GM18520 (cell line): Measurements from ENCODE around the gene ASXL3.

Experiments
- ATAC-seq: cut with Tn5 transposase; IDR thresholded peaks from one replicate; pipeline ENCODE4 v1.9.1; 2021; ENCODE audit not compliant: unreplicated experiment

ASXL3 gene

GRCh38 chr18:33656889-33657448 lies 79.0 kb downstream of the ASXL3 start:
- ATAC-seq = no peak

- ATAC-seq = no peak
Measured at GRCh38 chr18:33660696-33661310, 82.8 kb downstream of the ASXL3 start.

- no peak for ATAC-seq
Measured at GRCh38 chr18:33664241-33664874, 86.3 kb downstream of the ASXL3 start.

- ATAC-seq = no peak
Measured at GRCh38 chr18:33665187-33665586, 87.2 kb downstream of the ASXL3 start.

- ATAC-seq = no peak
Measured at GRCh38 chr18:33665641-33666040, 87.6 kb downstream of the ASXL3 start.

- ATAC-seq = no peak
Measured at GRCh38 chr18:33666915-33667314, 88.9 kb downstream of the ASXL3 start.

- ATAC-seq = no peak
Measured at GRCh38 chr18:33669589-33669988, 91.6 kb downstream of the ASXL3 start.

GRCh38 chr18:33670029-33670428 lies 92.0 kb downstream of the ASXL3 start:
- no peak for ATAC-seq

- no peak for ATAC-seq
Measured at GRCh38 chr18:33673689-33674088, 95.7 kb downstream of the ASXL3 start.

- ATAC-seq = no peak
Measured at GRCh38 chr18:33676593-33676992, 98.6 kb downstream of the ASXL3 start.

GRCh38 chr18:33677891-33678290 lies 99.9 kb downstream of the ASXL3 start:
- ATAC-seq = no peak

- ATAC-seq = no peak
Measured at GRCh38 chr18:33682436-33682835, 104.4 kb downstream of the ASXL3 start.

- no peak for ATAC-seq
Measured at GRCh38 chr18:33694593-33694992, 116.6 kb downstream of the ASXL3 start.

GRCh38 chr18:33696332-33697162 lies 118.5 kb downstream of the ASXL3 start:
- no peak for ATAC-seq

- ATAC-seq = no peak
Measured at GRCh38 chr18:33697498-33697897, 119.5 kb downstream of the ASXL3 start.

- no peak for ATAC-seq
Measured at GRCh38 chr18:33699372-33699771, 121.4 kb downstream of the ASXL3 start.

- ATAC-seq = peak; percentile 85
Measured at GRCh38 chr18:33700513-33700976, 122.5 kb downstream of the ASXL3 start.

- ATAC-seq = no peak
Measured at GRCh38 chr18:33702625-33703024, 124.6 kb downstream of the ASXL3 start.

- ATAC-seq = no peak
Measured at GRCh38 chr18:33706391-33706790, 128.4 kb downstream of the ASXL3 start.

- no peak for ATAC-seq
Measured at GRCh38 chr18:33708876-33709275, 130.9 kb downstream of the ASXL3 start.

GRCh38 chr18:33710269-33710668 lies 132.2 kb downstream of the ASXL3 start:
- no peak for ATAC-seq

- ATAC-seq = no peak
Measured at GRCh38 chr18:33711514-33711913, 133.5 kb downstream of the ASXL3 start.
